NB4 (cell line): Measurements from ENCODE around the gene EGLN2.

Experiments
- POLR2A ChIP-seq: IDR thresholded peaks from 2 replicates; pipeline ENCODE4 v1.6.1; 2011; ENCODE audit warnings: mild to moderate bottlenecking; ENCODE audit not compliant: insufficient read length; ENCODE audit errors: extremely low read depth
- TF ChIP-seq, protein P1 (sequence below): IDR thresholded peaks from one replicate; pipeline ENCODE4 v1.5.1; 2012; ENCODE audit warnings: low read depth, low read length
- TF ChIP-seq, protein P2 (sequence below): IDR thresholded peaks from 2 replicates; pipeline ENCODE4 v1.6.1; 2011; ENCODE audit warnings: low read depth, low read length

- TF ChIP-seq, protein P1, sequence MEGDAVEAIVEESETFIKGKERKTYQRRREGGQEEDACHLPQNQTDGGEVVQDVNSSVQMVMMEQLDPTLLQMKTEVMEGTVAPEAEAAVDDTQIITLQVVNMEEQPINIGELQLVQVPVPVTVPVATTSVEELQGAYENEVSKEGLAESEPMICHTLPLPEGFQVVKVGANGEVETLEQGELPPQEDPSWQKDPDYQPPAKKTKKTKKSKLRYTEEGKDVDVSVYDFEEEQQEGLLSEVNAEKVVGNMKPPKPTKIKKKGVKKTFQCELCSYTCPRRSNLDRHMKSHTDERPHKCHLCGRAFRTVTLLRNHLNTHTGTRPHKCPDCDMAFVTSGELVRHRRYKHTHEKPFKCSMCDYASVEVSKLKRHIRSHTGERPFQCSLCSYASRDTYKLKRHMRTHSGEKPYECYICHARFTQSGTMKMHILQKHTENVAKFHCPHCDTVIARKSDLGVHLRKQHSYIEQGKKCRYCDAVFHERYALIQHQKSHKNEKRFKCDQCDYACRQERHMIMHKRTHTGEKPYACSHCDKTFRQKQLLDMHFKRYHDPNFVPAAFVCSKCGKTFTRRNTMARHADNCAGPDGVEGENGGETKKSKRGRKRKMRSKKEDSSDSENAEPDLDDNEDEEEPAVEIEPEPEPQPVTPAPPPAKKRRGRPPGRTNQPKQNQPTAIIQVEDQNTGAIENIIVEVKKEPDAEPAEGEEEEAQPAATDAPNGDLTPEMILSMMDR, result no peak
- no peak for TF ChIP-seq POLR2A
- TF ChIP-seq, protein P2, sequence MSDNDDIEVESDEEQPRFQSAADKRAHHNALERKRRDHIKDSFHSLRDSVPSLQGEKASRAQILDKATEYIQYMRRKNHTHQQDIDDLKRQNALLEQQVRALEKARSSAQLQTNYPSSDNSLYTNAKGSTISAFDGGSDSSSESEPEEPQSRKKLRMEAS, result no peak
Measured at GRCh38 chr19:40801426-40802299, 2.7 kb downstream of the EGLN2 start.
